HepG2 (cell line): ENCODE data around the gene HILPDA. TPM values are rescaled to one million over a fixed set of nuclear protein-coding genes. Genes with fewer than 3 reads are reported as not detected.

Source experiments
- AHDC1 ChIP-seq: sonication (generic); formaldehyde crosslinking; IDR thresholded peaks from 2 replicates; pipeline ENCODE4 v1.5.1; 2020; ENCODE audit warnings: mild to moderate bottlenecking, missing genetic modification reagents, borderline replicate concordance
- BCL6 ChIP-seq: IDR thresholded peaks from 2 replicates; pipeline ENCODE4 v1.6.1; 2016; ENCODE audit warnings: missing genetic modification reagents, missing compliant biosample characterization
- CEBPG ChIP-seq: IDR thresholded peaks from 2 replicates; pipeline ENCODE4 v1.6.1; 2016
- ELF3 ChIP-seq: IDR thresholded peaks from 2 replicates; pipeline ENCODE4 v1.6.1; 2016; ENCODE audit warnings: missing genetic modification reagents, missing compliant biosample characterization
- FOSL2 ChIP-seq: sonication (generic); formaldehyde crosslinking; IDR thresholded peaks from 2 replicates; pipeline ENCODE4 v1.4.0; 2020; ENCODE audit warnings: missing genetic modification reagents
- FOXO1 ChIP-seq: sonication (generic); formaldehyde crosslinking; IDR thresholded peaks from 2 replicates; pipeline ENCODE4 v1.4.0; 2020; ENCODE audit warnings: missing genetic modification reagents
- GATAD2A ChIP-seq: IDR thresholded peaks from 2 replicates; pipeline ENCODE4 v1.6.1; 2016
- HMG20A ChIP-seq: IDR thresholded peaks from 2 replicates; pipeline ENCODE4 v1.6.1; 2016; ENCODE audit warnings: borderline replicate concordance
- KDM1A ChIP-seq: IDR thresholded peaks from 2 replicates; pipeline ENCODE4 v1.6.1; 2016; ENCODE audit warnings: missing compliant biosample characterization
- LCORL ChIP-seq, 2 experiments: fragments of 450-650 bp in 1 of 2; sonication (generic) in 1 of 2; formaldehyde crosslinking in 1 of 2; IDR thresholded peaks; 2 replicates each; pipeline versions ENCODE4 v1.5.0 to v1.6.1; 2017 to 2020; ENCODE audit warnings: antibody characterized with exemption in 1 of 2, missing genetic modification reagents in 1 of 2
- MAFF ChIP-seq: IDR thresholded peaks from 2 replicates; pipeline ENCODE4 v1.6.1; 2011; ENCODE audit warnings: low read depth, low read length, improper control_type of control experiment
- MAFG ChIP-seq: sonication (generic); formaldehyde crosslinking; IDR thresholded peaks from 2 replicates; pipeline ENCODE4 v1.5.1; 2020; ENCODE audit warnings: mild to moderate bottlenecking, missing genetic modification reagents
- MIXL1 ChIP-seq: IDR thresholded peaks from 2 replicates; pipeline ENCODE4 v1.6.1; 2016
- MTERF4 ChIP-seq: sonication (generic); formaldehyde crosslinking; IDR thresholded peaks from 2 replicates; pipeline ENCODE4 v1.8.0; 2023; ENCODE audit warnings: mild to moderate bottlenecking, missing genetic modification reagents
- RCOR2 ChIP-seq: IDR thresholded peaks from 2 replicates; pipeline ENCODE4 v1.6.1; 2016; ENCODE audit warnings: missing biosample characterization, missing genetic modification reagents
- SOX13 ChIP-seq, 3 experiments: fragments of 450-650 bp in 1 of 3; sonication (generic) in 1 of 3; formaldehyde crosslinking in 1 of 3; IDR thresholded peaks in 2 of 3; conservative IDR thresholded peaks in 1 of 3; 2 replicates each; pipeline versions ENCODE4 v1.5.0 to v1.6.1; 2016 to 2020; ENCODE audit warnings: antibody characterized with exemption in 1 of 3, mild to moderate bottlenecking in 1 of 3, missing compliant biosample characterization in 1 of 3, missing genetic modification reagents in 1 of 3, moderate library complexity in 1 of 3
- SOX5 ChIP-seq: IDR thresholded peaks from 2 replicates; pipeline ENCODE4 v1.6.1; 2016; ENCODE audit warnings: borderline replicate concordance
- SP5 ChIP-seq: IDR thresholded peaks from 2 replicates; pipeline ENCODE4 v1.6.1; 2016; ENCODE audit warnings: low read depth, borderline replicate concordance
- TCF7 ChIP-seq: sonication (generic); IDR thresholded peaks from 2 replicates; pipeline ENCODE4 v1.6.1; 2016; ENCODE audit warnings: antibody characterized with exemption, low read depth
- ZNF790 ChIP-seq: sonication (generic); formaldehyde crosslinking; IDR thresholded peaks from 2 replicates; pipeline ENCODE4 v1.8.0; 2022; ENCODE audit warnings: missing genetic modification reagents, mild to moderate bottlenecking, borderline replicate concordance
- polyA plus RNA-seq, 8 experiments: library from polyadenylated mRNA; depleted of rRNA in 3 of 8; stranded (reverse) in 7 of 8; unstranded in 1 of 8; fragments of >200 nt; fragmentation: Illumina TruSeq in 4 of 8; extraction: Trizol in 4 of 8; gene quantifications; 2 replicates each; pipeline versions ENCODE4 v1.2.1 to v1.2.3, GENCODE V29; 2011 to 2016; ENCODE audit warnings: low read depth in 4 of 8, missing spikeins in 1 of 8, mixed read lengths in 1 of 8; ENCODE audit not compliant: insufficient read depth in 1 of 8
- total RNA-seq, 5 experiments: library from RNA; depleted of rRNA; stranded (reverse); fragments of >200 nt; fragmentation: Illumina TruSeq; extraction: Trizol; gene quantifications; 2 replicates each; pipeline ENCODE4 v1.2.3, GENCODE V29; 2016; ENCODE audit warnings: low read depth in 1 of 5
- TF ChIP-seq, protein P1 (sequence below): sonication (generic); formaldehyde crosslinking; IDR thresholded peaks from 2 replicates; pipeline ENCODE4 v1.4.0; 2020; ENCODE audit warnings: missing genetic modification reagents, borderline replicate concordance

Gene HILPDA
- total and polyA plus RNA-seq, 2 of the 13 experiments (the other 11 are each of a cell fraction or from before 2014, with no cell fraction given) = 11.1 to 44.0 TPM

- TF ChIP-seq AHDC1 (CRISPR knock-in tag) = peak; percentile 57; the same call in 1 of the 2 replicates
- no peak for TF ChIP-seq ZNF790
- TF ChIP-seq SOX5 (CRISPR knock-in tag) = peak; percentile 62; the same call in 1 of the 2 replicates
- TF ChIP-seq MTERF4 (CRISPR knock-in tag) = no peak
- no peak for TF ChIP-seq RCOR2 (CRISPR knock-in tag)
- TF ChIP-seq MAFF = 0 out of 2 replicates have a peak, but pooled peaks have one; percentile 10
- peak; percentile 75 for TF ChIP-seq ELF3 (CRISPR knock-in tag)
- TF ChIP-seq MAFG = no peak
- TF ChIP-seq SOX13 (IDR thresholded peaks at IDR 0.05) = no peak
- TF ChIP-seq SOX13 (CRISPR knock-in tag; conservative IDR thresholded peaks at IDR 0.05 in 1 of 2, IDR thresholded peaks at IDR 0.05 in 1 of 2) = peak in 1 of 2 experiments; percentile 74; a peak in 2 of 4 replicates
- TF ChIP-seq BCL6 (CRISPR knock-in tag) = peak; percentile 80
- TF ChIP-seq SP5 (CRISPR knock-in tag) = 0 out of 2 replicates have a peak, but pooled peaks have one; percentile 20
- TF ChIP-seq GATAD2A (CRISPR knock-in tag) = peak; percentile 81
- TF ChIP-seq FOXO1 (CRISPR knock-in tag) = peak; percentile 59; the same call in 1 of the 2 replicates
- peak; percentile 92 for TF ChIP-seq TCF7
- peak; percentile 24; the same call in 1 of the 2 replicates for TF ChIP-seq MIXL1 (CRISPR knock-in tag)
- peak; percentile 84 for TF ChIP-seq HMG20A (CRISPR knock-in tag)
- peak; percentile 50; the same call in 1 of the 2 replicates for TF ChIP-seq CEBPG (CRISPR knock-in tag)
- TF ChIP-seq FOSL2 (CRISPR knock-in tag) = peak; percentile 75
- TF ChIP-seq, protein P1, sequence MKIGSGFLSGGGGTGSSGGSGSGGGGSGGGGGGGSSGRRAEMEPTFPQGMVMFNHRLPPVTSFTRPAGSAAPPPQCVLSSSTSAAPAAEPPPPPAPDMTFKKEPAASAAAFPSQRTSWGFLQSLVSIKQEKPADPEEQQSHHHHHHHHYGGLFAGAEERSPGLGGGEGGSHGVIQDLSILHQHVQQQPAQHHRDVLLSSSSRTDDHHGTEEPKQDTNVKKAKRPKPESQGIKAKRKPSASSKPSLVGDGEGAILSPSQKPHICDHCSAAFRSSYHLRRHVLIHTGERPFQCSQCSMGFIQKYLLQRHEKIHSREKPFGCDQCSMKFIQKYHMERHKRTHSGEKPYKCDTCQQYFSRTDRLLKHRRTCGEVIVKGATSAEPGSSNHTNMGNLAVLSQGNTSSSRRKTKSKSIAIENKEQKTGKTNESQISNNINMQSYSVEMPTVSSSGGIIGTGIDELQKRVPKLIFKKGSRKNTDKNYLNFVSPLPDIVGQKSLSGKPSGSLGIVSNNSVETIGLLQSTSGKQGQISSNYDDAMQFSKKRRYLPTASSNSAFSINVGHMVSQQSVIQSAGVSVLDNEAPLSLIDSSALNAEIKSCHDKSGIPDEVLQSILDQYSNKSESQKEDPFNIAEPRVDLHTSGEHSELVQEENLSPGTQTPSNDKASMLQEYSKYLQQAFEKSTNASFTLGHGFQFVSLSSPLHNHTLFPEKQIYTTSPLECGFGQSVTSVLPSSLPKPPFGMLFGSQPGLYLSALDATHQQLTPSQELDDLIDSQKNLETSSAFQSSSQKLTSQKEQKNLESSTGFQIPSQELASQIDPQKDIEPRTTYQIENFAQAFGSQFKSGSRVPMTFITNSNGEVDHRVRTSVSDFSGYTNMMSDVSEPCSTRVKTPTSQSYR = peak; percentile 21; the same call in 1 of the 2 replicates
- 0 out of 2 replicates have a peak, but pooled peaks have one; percentile 14 for TF ChIP-seq KDM1A (CRISPR knock-in tag)
- no peak for TF ChIP-seq LCORL (IDR thresholded peaks at IDR 0.05)
- TF ChIP-seq LCORL (CRISPR knock-in tag; IDR thresholded peaks at IDR 0.05) = no peak
These were observed 20.4 kb upstream of the HILPDA start (continued) for GRCh38 chr7:128435327-128435686.
